RWPE1 (cell line): Measurements from ENCODE around the gene DMXL2.

Experiments
- CTCF ChIA-PET: fragments of 350-600 bp; sonication (Branson Sonifier 250); formaldehyde crosslinking; extraction: SDS; loops from one replicate; lab custom pipeline; 2021; lab: Yijun Ruan, JAX
- POLR2A ChIA-PET: fragments of 400-600 bp; formaldehyde crosslinking; extraction: SDS; loops from one replicate; lab custom pipeline; 2020; ENCODE audit warnings: antibody characterized with exemption; ENCODE audit not compliant: low non-redundant PET; lab: Yijun Ruan, JAX
- DNase-seq: peaks from one replicate; pipeline ENCODE4 v3.0.0; 2012; ENCODE audit warnings: low spot score
- H3K27ac ChIP-seq: fragments of 450-650 bp; 2 replicates; pipeline ENCODE4 v1.5.1; 2017
- TF ChIP-seq, protein P1 (sequence below): fragments of 450-650 bp; conservative IDR thresholded peaks from 2 replicates; pipeline ENCODE4 v1.5.1; 2017; ENCODE audit warnings: low read depth, mild to moderate bottlenecking

Gene DMXL2

DNA sequence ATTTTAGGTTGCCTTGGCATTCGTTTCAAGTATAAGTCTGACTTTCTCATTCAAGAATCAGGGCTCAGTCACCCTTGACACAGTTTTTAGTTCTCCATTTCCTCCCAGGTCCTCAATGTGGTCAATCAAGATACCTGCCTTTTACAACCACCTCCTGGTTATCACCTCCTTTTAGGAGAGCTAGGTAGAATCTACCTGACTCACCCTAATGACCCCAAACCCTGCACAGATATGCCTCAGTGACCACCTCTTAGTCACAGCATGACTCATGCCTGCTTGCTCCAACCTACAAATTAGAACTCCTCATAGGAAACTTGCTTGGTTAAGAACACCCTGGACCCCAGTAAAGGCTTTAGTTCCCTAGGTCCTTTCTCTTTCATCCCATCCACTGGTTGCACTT is 22.5 kb downstream of the DMXL2 start:
- TF ChIP-seq, protein P1, sequence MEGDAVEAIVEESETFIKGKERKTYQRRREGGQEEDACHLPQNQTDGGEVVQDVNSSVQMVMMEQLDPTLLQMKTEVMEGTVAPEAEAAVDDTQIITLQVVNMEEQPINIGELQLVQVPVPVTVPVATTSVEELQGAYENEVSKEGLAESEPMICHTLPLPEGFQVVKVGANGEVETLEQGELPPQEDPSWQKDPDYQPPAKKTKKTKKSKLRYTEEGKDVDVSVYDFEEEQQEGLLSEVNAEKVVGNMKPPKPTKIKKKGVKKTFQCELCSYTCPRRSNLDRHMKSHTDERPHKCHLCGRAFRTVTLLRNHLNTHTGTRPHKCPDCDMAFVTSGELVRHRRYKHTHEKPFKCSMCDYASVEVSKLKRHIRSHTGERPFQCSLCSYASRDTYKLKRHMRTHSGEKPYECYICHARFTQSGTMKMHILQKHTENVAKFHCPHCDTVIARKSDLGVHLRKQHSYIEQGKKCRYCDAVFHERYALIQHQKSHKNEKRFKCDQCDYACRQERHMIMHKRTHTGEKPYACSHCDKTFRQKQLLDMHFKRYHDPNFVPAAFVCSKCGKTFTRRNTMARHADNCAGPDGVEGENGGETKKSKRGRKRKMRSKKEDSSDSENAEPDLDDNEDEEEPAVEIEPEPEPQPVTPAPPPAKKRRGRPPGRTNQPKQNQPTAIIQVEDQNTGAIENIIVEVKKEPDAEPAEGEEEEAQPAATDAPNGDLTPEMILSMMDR: no peak
- H3K27ac ChIP-seq: no peak overlapping the region
- POLR2A ChIA-PET: no interaction called here
- CTCF ChIA-PET: interaction anchor here (0.6 kb wide), 1 partner anchor 14 kb away, joined by 3 read pairs; no protein-coding TSS in a partner anchor
- peak; percentile 79 for DNase-seq

DNA sequence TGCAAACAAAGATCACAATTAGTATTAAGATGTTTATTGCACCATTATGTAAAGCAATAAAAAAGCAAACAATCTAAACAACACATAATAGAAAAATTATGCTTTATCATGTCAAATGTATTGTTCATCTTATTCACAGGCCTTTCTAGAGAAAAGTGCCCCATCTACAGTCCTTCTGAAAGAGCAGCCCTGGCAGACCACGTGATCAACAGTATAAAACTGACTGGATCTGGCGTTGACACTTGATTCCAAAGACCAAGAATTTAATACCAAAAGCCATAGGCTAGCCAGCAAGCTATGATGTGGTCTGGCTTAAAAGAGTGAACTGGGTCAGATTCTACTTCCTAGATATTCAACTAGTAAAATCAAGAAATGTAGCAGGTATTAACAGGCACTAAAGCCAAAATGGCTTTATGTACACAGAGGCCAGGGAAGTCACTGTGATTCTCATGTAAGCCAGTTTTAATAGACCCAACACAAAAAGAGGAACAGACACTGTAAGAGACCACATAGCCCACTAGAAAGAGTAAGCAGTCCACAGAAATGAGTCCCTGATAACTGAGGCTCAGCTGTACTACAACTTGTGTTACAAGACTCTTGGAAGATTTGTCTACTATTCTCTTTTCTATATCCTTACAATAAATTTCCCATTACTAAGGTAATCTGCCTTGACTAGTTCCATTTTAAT is 32.5 kb downstream of the DMXL2 start:
- POLR2A ChIA-PET: no interaction called here
- DNase-seq: no peak
- CTCF ChIA-PET: no interaction called here
- H3K27ac ChIP-seq: no peak overlapping the region
- TF ChIP-seq, protein P1: no peak

DNA sequence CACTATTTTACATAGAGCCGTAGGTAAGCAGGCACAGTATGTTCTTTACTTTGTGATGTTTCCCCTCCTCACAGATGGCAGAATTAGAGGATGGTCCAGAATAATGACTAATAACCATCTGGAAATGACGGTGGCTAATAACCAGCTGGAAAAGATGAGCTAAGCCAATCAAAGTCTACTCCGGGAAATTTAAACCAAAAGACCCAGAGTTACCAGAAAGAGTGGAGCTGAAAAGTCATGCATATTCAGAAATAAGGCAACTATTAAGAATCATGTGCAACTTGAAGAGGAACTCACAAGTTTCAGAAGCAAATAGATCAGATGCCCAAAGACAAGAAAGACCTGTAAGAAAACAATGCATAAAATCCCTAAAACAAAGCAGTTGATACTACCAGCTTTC is 33.6 kb downstream of the DMXL2 start:
- TF ChIP-seq, protein P1: no peak
- ChIA-PET POLR2A (no interaction called here), CTCF (interaction anchor here (0.6 kb wide), 1 partner anchor 87 kb away, joined by 5 read pairs; no protein-coding TSS in a partner anchor)
- H3K27ac ChIP-seq: no peak overlapping the region
- DNase-seq: no peak

DNA sequence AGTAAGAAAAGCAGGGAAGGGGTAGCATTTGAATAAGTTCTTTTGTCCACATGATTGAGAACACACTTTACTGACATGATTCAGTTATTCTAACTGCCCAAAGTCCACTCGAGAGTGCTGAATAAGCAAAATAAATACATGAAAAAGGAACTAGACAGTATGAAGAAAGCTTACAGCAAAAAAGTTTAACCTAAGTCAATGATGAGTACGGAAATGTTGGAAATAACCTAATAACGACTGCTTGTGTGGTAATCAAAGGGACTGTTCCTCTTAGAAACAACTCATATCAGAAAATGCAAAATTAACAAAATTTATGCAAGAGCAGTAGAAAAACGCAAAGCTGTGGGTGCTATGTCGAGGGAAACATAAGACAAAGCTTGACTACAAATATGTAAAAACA is 36.6 kb downstream of the DMXL2 start:
- H3K27ac ChIP-seq: no peak overlapping the region
- no peak for DNase-seq
- POLR2A ChIA-PET: no interaction called here
- CTCF ChIA-PET: no interaction called here
- TF ChIP-seq, protein P1: no peak

DNA sequence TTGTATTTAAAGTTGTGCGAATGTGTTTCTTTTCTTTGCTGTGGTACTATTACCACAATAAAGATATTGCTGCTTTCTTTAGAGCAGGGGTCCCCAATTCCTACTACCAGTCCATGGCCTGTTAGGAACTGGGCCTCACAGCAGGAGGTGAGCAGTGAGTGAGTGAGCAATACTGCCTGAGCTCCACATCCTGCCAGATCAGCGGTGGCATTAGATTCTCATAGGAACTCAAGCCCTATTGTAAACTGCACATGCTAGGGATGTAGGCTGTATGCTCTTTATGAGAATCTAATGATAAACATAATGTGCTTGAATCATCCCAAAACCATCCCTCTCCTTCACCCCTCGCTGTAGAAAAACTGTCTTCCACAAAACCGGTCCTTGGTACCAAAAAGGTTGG is 41.6 kb downstream of the DMXL2 start:
- CTCF ChIA-PET: no interaction called here
- TF ChIP-seq, protein P1: no peak
- POLR2A ChIA-PET: no interaction called here
- DNase-seq: no peak
- no peak overlapping the region for H3K27ac ChIP-seq

DNA sequence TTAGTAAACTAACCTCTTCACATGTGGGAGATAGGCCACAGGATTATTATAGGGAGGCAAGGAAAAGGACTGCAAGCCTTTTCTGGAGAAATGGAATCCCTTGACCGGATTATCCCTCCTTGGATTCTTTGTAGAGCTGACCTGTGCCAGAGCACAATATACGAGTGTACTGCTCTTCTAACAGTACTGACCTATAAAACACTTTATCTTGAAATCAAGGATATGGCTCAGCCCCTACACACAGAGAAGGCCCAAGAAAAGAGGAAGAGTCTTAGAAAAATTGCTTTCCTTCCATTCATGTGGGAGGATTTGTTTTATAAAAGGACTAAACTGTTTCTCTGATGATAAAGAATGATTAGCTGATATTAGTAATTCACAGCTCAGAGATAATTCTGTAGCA is 42.2 kb downstream of the DMXL2 start:
- CTCF ChIA-PET: no interaction called here
- DNase-seq: no peak
- POLR2A ChIA-PET: no interaction called here
- H3K27ac ChIP-seq: no peak overlapping the region
- TF ChIP-seq, protein P1: no peak
